Muscle layer of colon (tissue), 2 donors: Measurements from ENCODE around the gene POLR2L.
A peak's percentile ranks its signal among the peaks of the same experiment; 100 is the strongest.

Experiments used
- H3K27ac ChIP-seq: one replicate; pipeline ENCODE4 v1.7.0; 2013; ENCODE audit warnings: low read depth, mild to moderate bottlenecking, low read length, moderate library complexity
- H3K27me3 ChIP-seq, 2 donors: one replicate each; pipeline ENCODE4 v1.7.0; 2013; ENCODE audit warnings: low read length in 2 of 2, mild to moderate bottlenecking in 2 of 2; ENCODE audit not compliant: insufficient read depth in 2 of 2, control insufficient read depth in 1 of 2
- H3K36me3 ChIP-seq: one replicate; pipeline ENCODE4 v1.7.0; 2013; ENCODE audit warnings: mild to moderate bottlenecking, low read length; ENCODE audit not compliant: insufficient read depth
- H3K4me1 ChIP-seq: one replicate; pipeline ENCODE4 v1.7.0; 2013; ENCODE audit warnings: mild to moderate bottlenecking, low read length; ENCODE audit not compliant: insufficient read depth
- H3K4me3 ChIP-seq, 2 donors: one replicate each; pipeline ENCODE4 v1.7.0; 2013; ENCODE audit warnings: low read length in 2 of 2, low read depth in 1 of 2, mild to moderate bottlenecking in 1 of 2, moderate library complexity in 1 of 2
- H3K9ac ChIP-seq: one replicate; pipeline ENCODE4 v1.7.0; 2013; ENCODE audit warnings: low read length
- H3K9me3 ChIP-seq: one replicate; pipeline ENCODE4 v1.7.0; 2013; ENCODE audit warnings: mild to moderate bottlenecking, low read length
- donor health status: abdominal sarcoma.
- donor health status: Adenocarcinoma of cecum.

POLR2L gene

GRCh38 chr11:842370-843002 is at the start of gene POLR2L, which contains the start of gene TSPAN4:
TSS of gene POLR2L (minus strand) at chr11:842529. CDS start at chr11:842508, 21 bp downstream.
TSS of gene TSPAN4 (plus strand) at chr11:842852. CDS start at chr11:850305, 7,453 bp downstream.
- H3K9me3 ChIP-seq = no peaks in the 10 kb centered on the region
- H3K4me3 ChIP-seq = peak within 1 kb of the TSS; percentile 76 to 100
- H3K36me3 ChIP-seq = peaks cover 18% of the 10 kb centered on the region
- H3K27me3 ChIP-seq = no peaks in the 10 kb centered on the region
- peaks cover 31% of the 10 kb centered on the region for H3K4me1 ChIP-seq
- peak within 1 kb of the TSS; percentile 61 for H3K9ac ChIP-seq
- H3K27ac ChIP-seq = peak within 1 kb of the TSS; percentile 88

GRCh38 chr11:890794-891540 is 48.6 kb upstream of the POLR2L start:
- Histone ChIP-seq H3K27ac (no peak overlapping the region), H3K27me3 (no peaks in the 10 kb centered on the region), H3K36me3 (no peaks in the 10 kb centered on the region), H3K9me3 (no peaks in the 10 kb centered on the region), H3K9ac (no peak overlapping the region), H3K4me3 (no peak overlapping the region), H3K4me1 (no peaks in the 10 kb centered on the region)

GRCh38 chr11:889687-890475 is 47.6 kb upstream of the POLR2L start:
- Histone ChIP-seq H3K36me3 (no peaks in the 10 kb centered on the region), H3K27ac (no peak overlapping the region), H3K9me3 (no peaks in the 10 kb centered on the region), H3K4me3 (no peak overlapping the region), H3K4me1 (no peaks in the 10 kb centered on the region), H3K27me3 (no peaks in the 10 kb centered on the region), H3K9ac (no peak overlapping the region)

- H3K4me3 ChIP-seq = no peak overlapping the region
- H3K4me1 ChIP-seq = no peaks in the 10 kb centered on the region
- no peak overlapping the region for H3K27ac ChIP-seq
- H3K9ac ChIP-seq = no peak overlapping the region
- no peaks in the 10 kb centered on the region for H3K9me3 ChIP-seq
- H3K27me3 ChIP-seq = no peaks in the 10 kb centered on the region
- no peaks in the 10 kb centered on the region for H3K36me3 ChIP-seq
These were observed 46.9 kb upstream of the POLR2L start for GRCh38 chr11:889257-889656.

GRCh38 chr11:888310-889212 is 46.2 kb upstream of the POLR2L start:
- Histone ChIP-seq H3K9me3 (no peaks in the 10 kb centered on the region), H3K4me3 (no peak overlapping the region), H3K27me3 (no peaks in the 10 kb centered on the region), H3K36me3 (no peaks in the 10 kb centered on the region), H3K4me1 (no peaks in the 10 kb centered on the region), H3K9ac (no peak overlapping the region), H3K27ac (no peak overlapping the region)

- Histone ChIP-seq H3K27me3 (no peaks in the 10 kb centered on the region), H3K4me1 (no peaks in the 10 kb centered on the region), H3K4me3 (no peak overlapping the region), H3K27ac (no peak overlapping the region), H3K36me3 (no peaks in the 10 kb centered on the region), H3K9me3 (no peaks in the 10 kb centered on the region), H3K9ac (no peak overlapping the region)
These were observed 45.3 kb upstream of the POLR2L start for GRCh38 chr11:887589-887988.

GRCh38 chr11:886568-886967 is 44.2 kb upstream of the POLR2L start:
- no peak overlapping the region for H3K27ac ChIP-seq
- no peak overlapping the region for H3K9ac ChIP-seq
- no peaks in the 10 kb centered on the region for H3K36me3 ChIP-seq
- H3K27me3 ChIP-seq = no peaks in the 10 kb centered on the region
- H3K4me1 ChIP-seq = no peaks in the 10 kb centered on the region
- no peaks in the 10 kb centered on the region for H3K9me3 ChIP-seq
- no peak overlapping the region for H3K4me3 ChIP-seq

GRCh38 chr11:884578-885070 is 42.3 kb upstream of the POLR2L start:
- Histone ChIP-seq H3K27me3 (no peaks in the 10 kb centered on the region), H3K4me1 (no peaks in the 10 kb centered on the region), H3K4me3 (no peak overlapping the region), H3K36me3 (no peaks in the 10 kb centered on the region), H3K9ac (no peak overlapping the region), H3K27ac (no peak overlapping the region), H3K9me3 (no peaks in the 10 kb centered on the region)

- no peaks in the 10 kb centered on the region for H3K36me3 ChIP-seq
These were observed 41.2 kb upstream of the POLR2L start for GRCh38 chr11:883527-883926.

GRCh38 chr11:882596-882995 is 40.3 kb upstream of the POLR2L start:
- Histone ChIP-seq H3K4me3 (no peak overlapping the region), H3K9ac (no peak overlapping the region), H3K27ac (no peak overlapping the region), H3K9me3 (no peaks in the 10 kb centered on the region), H3K36me3 (no peaks in the 10 kb centered on the region), H3K4me1 (no peaks in the 10 kb centered on the region), H3K27me3 (no peaks in the 10 kb centered on the region)

More at GRCh38 chr11:883527-883926, 41.2 kb upstream of the POLR2L start:
- Histone ChIP-seq H3K27me3 (no peaks in the 10 kb centered on the region), H3K27ac (no peak overlapping the region), H3K9me3 (no peaks in the 10 kb centered on the region), H3K9ac (no peak overlapping the region), H3K4me1 (no peaks in the 10 kb centered on the region), H3K4me3 (no peak overlapping the region)
